ENCODE results near the gene ERO1A.

ERO1A gene

GRCh38 chr14:52663850-52664249 lies 31.5 kb downstream of the ERO1A start:
- Mint-ChIP-seq H3K27me3 (no peaks in the 10 kb centered on the region), H3K4me3 (no peak overlapping the region), H3K36me3 (peaks cover 8% of the 10 kb centered on the region), H3K9me3 (no peaks in the 10 kb centered on the region), H3K27ac (no peak overlapping the region), H3K4me1 (peaks cover 3% of the 10 kb centered on the region)

GRCh38 chr14:52661314-52661713 lies 34.0 kb downstream of the ERO1A start:
- no peaks in the 10 kb centered on the region for H3K27me3 Mint-ChIP-seq
- H3K4me3 Mint-ChIP-seq: no peak overlapping the region
- H3K4me1 Mint-ChIP-seq: peaks cover 3% of the 10 kb centered on the region
- H3K9me3 Mint-ChIP-seq: no peaks in the 10 kb centered on the region
- H3K27ac Mint-ChIP-seq: peak overlapping the region; percentile 14
- peaks cover 8% of the 10 kb centered on the region for H3K36me3 Mint-ChIP-seq

GRCh38 chr14:52660832-52661231 lies 34.5 kb downstream of the ERO1A start:
- peaks cover 10% of the 10 kb centered on the region for H3K36me3 Mint-ChIP-seq
- no peak overlapping the region for H3K27ac Mint-ChIP-seq
- H3K4me1 Mint-ChIP-seq: peaks cover 3% of the 10 kb centered on the region
- H3K9me3 Mint-ChIP-seq: no peaks in the 10 kb centered on the region
- no peaks in the 10 kb centered on the region for H3K27me3 Mint-ChIP-seq
- H3K4me3 Mint-ChIP-seq: no peak overlapping the region

DNA sequence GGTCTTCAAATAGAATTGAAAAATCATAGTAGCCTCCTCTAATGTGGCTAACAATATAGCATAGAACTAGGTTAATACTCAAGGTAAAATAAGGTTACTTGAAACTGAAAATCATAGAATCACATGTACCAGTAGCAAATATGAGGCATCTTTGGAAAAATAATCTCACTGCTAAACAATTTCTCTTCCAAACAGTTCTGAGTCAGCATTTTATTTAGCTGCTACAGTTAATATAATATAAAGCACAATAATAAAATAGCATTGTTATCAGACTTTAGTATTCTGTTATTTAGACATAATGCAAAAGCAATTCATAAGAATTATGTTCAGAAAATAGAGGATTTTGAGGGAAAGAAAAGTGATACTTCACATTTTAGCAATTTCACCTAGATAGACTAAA lies 35.0 kb downstream of the ERO1A start:
- Mint-ChIP-seq H3K4me3 (no peak overlapping the region), H3K9me3 (no peaks in the 10 kb centered on the region), H3K36me3 (peaks cover 6% of the 10 kb centered on the region), H3K27ac (no peak overlapping the region), H3K4me1 (peaks cover 3% of the 10 kb centered on the region), H3K27me3 (no peaks in the 10 kb centered on the region)

- Mint-ChIP-seq H3K4me1 (peaks cover 3% of the 10 kb centered on the region), H3K9me3 (no peaks in the 10 kb centered on the region), H3K4me3 (no peak overlapping the region), H3K36me3 (peaks cover 10% of the 10 kb centered on the region), H3K27me3 (no peaks in the 10 kb centered on the region), H3K27ac (no peak overlapping the region)
Measured at GRCh38 chr14:52656905-52657304, 38.5 kb downstream of the ERO1A start.

- H3K4me3 Mint-ChIP-seq: no peak overlapping the region
- H3K27me3 Mint-ChIP-seq: no peaks in the 10 kb centered on the region
- no peak overlapping the region for H3K27ac Mint-ChIP-seq
- no peaks in the 10 kb centered on the region for H3K4me1 Mint-ChIP-seq
- no peaks in the 10 kb centered on the region for H3K9me3 Mint-ChIP-seq
- H3K36me3 Mint-ChIP-seq: peaks cover 18% of the 10 kb centered on the region
Measured at GRCh38 chr14:52650774-52651173, 44.6 kb downstream of the ERO1A start.

DNA sequence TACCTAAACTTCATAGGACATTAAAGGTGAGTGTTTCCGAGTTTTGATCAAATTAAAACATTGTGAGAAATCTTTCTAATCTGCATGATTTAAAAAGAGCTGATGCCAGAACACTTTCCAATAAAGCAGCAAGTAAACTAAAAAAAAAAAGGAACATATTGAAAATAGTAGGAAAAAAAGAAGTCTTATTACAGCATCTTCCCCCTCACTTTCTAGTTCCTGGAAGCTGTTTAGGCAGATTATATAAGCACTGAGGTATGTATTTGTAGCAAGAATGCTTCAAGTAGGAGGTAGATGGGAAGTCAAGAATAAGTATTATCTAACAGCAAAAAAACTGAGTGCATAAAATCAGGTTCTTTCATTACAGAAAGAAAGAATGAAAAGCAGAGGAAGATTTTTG lies 45.8 kb downstream of the ERO1A start:
- no peaks in the 10 kb centered on the region for H3K4me1 Mint-ChIP-seq
- no peaks in the 10 kb centered on the region for H3K27me3 Mint-ChIP-seq
- peaks cover 19% of the 10 kb centered on the region for H3K36me3 Mint-ChIP-seq
- H3K9me3 Mint-ChIP-seq: no peaks in the 10 kb centered on the region
- H3K27ac Mint-ChIP-seq: no peak overlapping the region
- no peak overlapping the region for H3K4me3 Mint-ChIP-seq

- no peak overlapping the region for H3K4me3 Mint-ChIP-seq
- H3K4me1 Mint-ChIP-seq: peaks cover 12% of the 10 kb centered on the region
- peaks cover 27% of the 10 kb centered on the region for H3K36me3 Mint-ChIP-seq
- H3K27me3 Mint-ChIP-seq: no peaks in the 10 kb centered on the region
- peaks cover 12% of the 10 kb centered on the region for H3K9me3 Mint-ChIP-seq
- no peak overlapping the region for H3K27ac Mint-ChIP-seq
Measured at GRCh38 chr14:52641745-52642144, 53.6 kb downstream of the ERO1A start.

DNA sequence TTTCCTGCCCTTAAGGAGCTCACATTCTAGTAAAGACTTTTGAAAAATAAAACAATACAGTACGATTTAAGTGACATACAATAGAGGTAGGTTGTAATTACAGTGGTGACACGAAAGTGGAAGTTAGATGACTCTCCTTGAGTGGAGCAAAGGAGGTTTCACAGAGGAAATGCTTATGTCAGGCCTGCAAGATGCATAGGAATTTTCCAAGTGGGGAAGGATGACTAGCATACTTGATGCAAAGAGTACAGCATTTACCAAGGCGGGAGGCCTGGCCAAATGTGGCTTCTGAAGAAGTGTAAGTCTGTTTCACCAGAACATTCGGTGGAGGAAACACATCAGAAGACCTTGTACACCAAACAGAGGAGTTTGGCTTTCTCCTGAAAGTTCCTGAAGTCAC lies 55.2 kb downstream of the ERO1A start:
- Mint-ChIP-seq H3K27ac (peak overlapping the region; percentile 89), H3K4me3 (peak overlapping the region; percentile 7), H3K27me3 (no peaks in the 10 kb centered on the region), H3K9me3 (peaks cover 12% of the 10 kb centered on the region), H3K36me3 (peaks cover 17% of the 10 kb centered on the region), H3K4me1 (peaks cover 12% of the 10 kb centered on the region)

DNA sequence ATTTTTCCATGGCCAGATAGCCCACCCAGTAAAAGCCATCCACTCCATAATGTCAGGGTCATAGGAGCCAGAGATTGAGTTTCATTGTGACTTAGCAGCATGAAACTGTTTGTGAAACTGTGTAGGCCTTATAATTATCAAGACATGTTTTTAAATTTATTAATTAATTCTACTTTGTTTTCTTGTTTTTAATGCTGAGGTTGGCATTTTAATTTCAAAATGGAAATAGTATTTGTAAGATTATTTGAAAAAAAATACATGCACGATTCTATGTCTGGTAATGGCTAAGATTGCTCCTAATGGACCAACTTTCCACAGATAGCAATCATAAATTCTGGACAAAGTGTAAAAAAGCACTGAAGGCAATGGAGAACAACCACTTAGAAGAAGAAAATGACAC lies 75.7 kb downstream of the ERO1A start:
- Mint-ChIP-seq H3K36me3 (peaks cover 2% of the 10 kb centered on the region), H3K4me3 (no peak overlapping the region), H3K27ac (no peak overlapping the region), H3K4me1 (no peaks in the 10 kb centered on the region), H3K27me3 (peaks cover 1% of the 10 kb centered on the region), H3K9me3 (no peaks in the 10 kb centered on the region)

GRCh38 chr14:52618602-52619001 lies 76.8 kb downstream of the ERO1A start:
- Mint-ChIP-seq H3K27ac (no peak overlapping the region), H3K4me3 (no peak overlapping the region), H3K4me1 (no peaks in the 10 kb centered on the region), H3K9me3 (no peaks in the 10 kb centered on the region), H3K36me3 (peaks cover 2% of the 10 kb centered on the region), H3K27me3 (peaks cover 1% of the 10 kb centered on the region)

- peaks cover 2% of the 10 kb centered on the region for H3K27me3 Mint-ChIP-seq
- H3K4me3 Mint-ChIP-seq: no peak overlapping the region
- H3K4me1 Mint-ChIP-seq: no peaks in the 10 kb centered on the region
- H3K9me3 Mint-ChIP-seq: peaks cover 8% of the 10 kb centered on the region
- H3K36me3 Mint-ChIP-seq: peaks cover 4% of the 10 kb centered on the region
- no peak overlapping the region for H3K27ac Mint-ChIP-seq
Measured at GRCh38 chr14:52610187-52610586, 85.2 kb downstream of the ERO1A start.

DNA sequence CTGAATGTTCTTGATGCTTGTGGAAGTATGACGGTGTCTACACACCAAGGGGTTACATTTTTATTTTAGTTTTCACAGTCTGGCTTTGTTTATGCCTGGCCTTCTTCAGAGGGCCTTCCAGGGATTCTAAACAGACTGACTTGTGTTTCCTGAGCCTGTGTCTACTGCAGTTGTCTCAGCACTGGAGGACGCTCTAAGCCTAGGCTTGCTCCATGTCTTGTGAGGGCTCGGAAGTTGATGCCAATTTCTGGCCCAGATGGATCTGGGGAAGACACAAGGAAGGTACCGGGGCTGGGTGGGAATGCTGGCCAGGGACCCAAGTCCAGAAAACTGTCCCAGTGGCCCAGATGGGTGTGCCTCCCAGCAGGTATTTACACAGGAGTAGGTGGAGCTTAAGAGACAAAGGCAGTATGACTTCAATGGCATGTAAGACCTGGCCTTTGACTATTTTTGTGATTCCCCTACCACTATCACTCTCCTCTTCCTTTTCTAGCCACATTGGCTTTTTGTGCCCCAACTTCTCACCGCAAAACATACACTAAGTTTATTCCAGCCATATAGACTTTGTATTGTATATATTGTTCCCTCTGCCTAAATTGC lies 85.8 kb downstream of the ERO1A start:
- Mint-ChIP-seq H3K36me3 (peaks cover 4% of the 10 kb centered on the region), H3K4me3 (no peak overlapping the region), H3K27me3 (peaks cover 2% of the 10 kb centered on the region), H3K4me1 (no peaks in the 10 kb centered on the region), H3K9me3 (peaks cover 12% of the 10 kb centered on the region), H3K27ac (no peak overlapping the region)

DNA sequence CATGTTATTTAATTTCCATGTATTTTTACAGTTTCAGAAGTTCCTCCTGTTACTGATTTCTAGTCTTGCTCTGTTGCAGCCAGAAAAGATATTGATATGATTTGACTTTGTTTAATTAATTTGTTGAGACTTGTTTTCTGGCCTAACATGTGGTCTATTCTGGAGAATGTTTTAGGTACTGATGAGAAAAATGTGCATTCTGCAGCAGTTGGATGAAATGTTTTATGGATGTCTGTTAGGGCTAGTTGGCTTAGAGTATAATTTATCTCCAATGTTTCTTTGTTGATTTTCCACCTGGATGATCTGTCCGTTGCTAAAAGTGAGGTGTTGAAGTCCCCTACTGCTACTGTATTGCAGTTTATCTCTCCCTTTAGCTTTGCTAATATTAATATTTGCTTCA lies 88.3 kb downstream of the ERO1A start:
- no peaks in the 10 kb centered on the region for H3K4me1 Mint-ChIP-seq
- H3K36me3 Mint-ChIP-seq: peaks cover 7% of the 10 kb centered on the region
- H3K27me3 Mint-ChIP-seq: peaks cover 2% of the 10 kb centered on the region
- no peak overlapping the region for H3K27ac Mint-ChIP-seq
- peaks cover 16% of the 10 kb centered on the region for H3K9me3 Mint-ChIP-seq
- H3K4me3 Mint-ChIP-seq: no peak overlapping the region

GRCh38 chr14:52602131-52602530 lies 93.2 kb downstream of the ERO1A start:
- H3K27ac Mint-ChIP-seq: no peak overlapping the region
- peaks cover 16% of the 10 kb centered on the region for H3K9me3 Mint-ChIP-seq
- peaks cover 2% of the 10 kb centered on the region for H3K27me3 Mint-ChIP-seq
- H3K4me3 Mint-ChIP-seq: no peak overlapping the region
- H3K36me3 Mint-ChIP-seq: peaks cover 7% of the 10 kb centered on the region
- H3K4me1 Mint-ChIP-seq: no peaks in the 10 kb centered on the region

- Mint-ChIP-seq H3K27me3 (no peaks in the 10 kb centered on the region), H3K4me3 (no peak overlapping the region), H3K9me3 (peaks cover 16% of the 10 kb centered on the region), H3K4me1 (no peaks in the 10 kb centered on the region), H3K27ac (no peak overlapping the region), H3K36me3 (peaks cover 6% of the 10 kb centered on the region)
Measured at GRCh38 chr14:52599974-52600373, 95.4 kb downstream of the ERO1A start.

GRCh38 chr14:52598568-52598967 lies 96.8 kb downstream of the ERO1A start:
- no peaks in the 10 kb centered on the region for H3K4me1 Mint-ChIP-seq
- peaks cover 7% of the 10 kb centered on the region for H3K36me3 Mint-ChIP-seq
- no peak overlapping the region for H3K27ac Mint-ChIP-seq
- no peaks in the 10 kb centered on the region for H3K27me3 Mint-ChIP-seq
- H3K9me3 Mint-ChIP-seq: peaks cover 11% of the 10 kb centered on the region
- H3K4me3 Mint-ChIP-seq: no peak overlapping the region
